ENCODE measurements around the gene C17orf113. TPM values are rescaled to one million over a fixed set of nuclear protein-coding genes. Genes with fewer than 3 reads are reported as not detected.

The C17orf113 gene
- total RNA-seq, 4 donors from 2014 or later: under 0.01 to 1.2 (median 0.67) TPM

GRCh38 chr17:42019509-42020404 lies 30.6 kb downstream of the C17orf113 start, which contains the start of gene NKIRAS2:
Gene NKIRAS2 (plus strand): TSS chr17:42020090. CDS start chr17:42021578, 1,488 bp downstream.
- Histone ChIP-seq H3K27ac (replicated peaks in 1 of 4) (peak within 1 kb of the TSS; percentile 81 to 87 (median 86)), H3K4me3 (peak within 1 kb of the TSS; percentile 71 to 86 (median 76)), H3K9me3 (no peaks in the 10 kb centered on the region), H3K4me1 (peaks cover 45 to 66% (median 56%) of the 10 kb centered on the region in 4 donors), H3K36me3 (peaks cover 19 to 31% (median 24%) of the 10 kb centered on the region in 4 donors), H3K27me3 (no peaks in the 10 kb centered on the region)
- intact Hi-C loops (cut with DNase I): loop anchor here (2.0 kb wide), 1 partner anchor 53 kb away; the partner anchor contains the start of gene CNP
- DNase-seq (ENCODE audit: extremely low spot score): peak; percentile 97
- 42% methylated on average over 8 of the region's 49 CpGs for WGBS
- TF ChIP-seq, protein P1, sequence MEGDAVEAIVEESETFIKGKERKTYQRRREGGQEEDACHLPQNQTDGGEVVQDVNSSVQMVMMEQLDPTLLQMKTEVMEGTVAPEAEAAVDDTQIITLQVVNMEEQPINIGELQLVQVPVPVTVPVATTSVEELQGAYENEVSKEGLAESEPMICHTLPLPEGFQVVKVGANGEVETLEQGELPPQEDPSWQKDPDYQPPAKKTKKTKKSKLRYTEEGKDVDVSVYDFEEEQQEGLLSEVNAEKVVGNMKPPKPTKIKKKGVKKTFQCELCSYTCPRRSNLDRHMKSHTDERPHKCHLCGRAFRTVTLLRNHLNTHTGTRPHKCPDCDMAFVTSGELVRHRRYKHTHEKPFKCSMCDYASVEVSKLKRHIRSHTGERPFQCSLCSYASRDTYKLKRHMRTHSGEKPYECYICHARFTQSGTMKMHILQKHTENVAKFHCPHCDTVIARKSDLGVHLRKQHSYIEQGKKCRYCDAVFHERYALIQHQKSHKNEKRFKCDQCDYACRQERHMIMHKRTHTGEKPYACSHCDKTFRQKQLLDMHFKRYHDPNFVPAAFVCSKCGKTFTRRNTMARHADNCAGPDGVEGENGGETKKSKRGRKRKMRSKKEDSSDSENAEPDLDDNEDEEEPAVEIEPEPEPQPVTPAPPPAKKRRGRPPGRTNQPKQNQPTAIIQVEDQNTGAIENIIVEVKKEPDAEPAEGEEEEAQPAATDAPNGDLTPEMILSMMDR (IDR thresholded peaks at IDR 0.05): peak; percentile 98 to 99 (median 99)
- peak; percentile 76 to 88 for TF ChIP-seq POLR2AphosphoS5 (IDR thresholded peaks at IDR 0.05)
- no peak for TF ChIP-seq EP300 (IDR thresholded peaks at IDR 0.05)
- TF ChIP-seq POLR2A (IDR thresholded peaks at IDR 0.05; ENCODE audit: low read depth): no peak

- Histone ChIP-seq H3K4me3 (peak overlapping the region in 1 of 4 donors; percentile 76), H3K4me1 (peaks cover 42 to 66% (median 56%) of the 10 kb centered on the region in 4 donors)
Observed at GRCh38 chr17:42018988-42019387, 31.4 kb downstream of the C17orf113 start.

GRCh38 chr17:42018339-42018738 lies 32.1 kb downstream of the C17orf113 start:
- intact Hi-C loops (cut with DNase I): loop anchor here (2.0 kb wide), 1 partner anchor 52 kb away; the partner anchor contains the start of gene CNP
- 27% methylated on average over 3 of the region's 3 CpGs for WGBS

More at GRCh38 chr17:42018988-42019387, 31.4 kb downstream of the C17orf113 start:
- no peak overlapping the region for H3K27ac ChIP-seq (replicated peaks in 1 of 4)
- 89% methylated on average over 4 of the region's 4 CpGs for WGBS
- H3K36me3 ChIP-seq: peaks cover 17 to 27% (median 21%) of the 10 kb centered on the region in 4 donors
- no peak for TF ChIP-seq EP300 (IDR thresholded peaks at IDR 0.05)
- TF ChIP-seq POLR2A (IDR thresholded peaks at IDR 0.05; ENCODE audit: low read depth): no peak
- TF ChIP-seq POLR2AphosphoS5 (IDR thresholded peaks at IDR 0.05): no peak
- intact Hi-C loops (cut with DNase I): loop anchor here (2.0 kb wide), 1 partner anchor 52 kb away; the partner anchor contains the start of gene CNP
- no peaks in the 10 kb centered on the region for H3K9me3 ChIP-seq
- no peaks in the 10 kb centered on the region for H3K27me3 ChIP-seq
- no peak for DNase-seq (ENCODE audit: extremely low spot score)

GRCh38 chr17:42017866-42018200 lies 32.6 kb downstream of the C17orf113 start:
- no peak for TF ChIP-seq POLR2A (IDR thresholded peaks at IDR 0.05; ENCODE audit: low read depth)
- TF ChIP-seq, protein P1 (IDR thresholded peaks at IDR 0.05): no peak
- no peak for TF ChIP-seq POLR2AphosphoS5 (IDR thresholded peaks at IDR 0.05)
- TF ChIP-seq EP300 (IDR thresholded peaks at IDR 0.05): no peak
- Histone ChIP-seq H3K4me3 (peak overlapping the region; percentile 65 to 95 (median 78)), H3K36me3 (peaks cover 8 to 15% (median 9%) of the 10 kb centered on the region in 4 donors), H3K27me3 (no peaks in the 10 kb centered on the region), H3K27ac (replicated peaks in 1 of 4) (peak overlapping the region; percentile 82 to 92 (median 90)), H3K4me1 (peaks cover 50 to 75% (median 66%) of the 10 kb centered on the region in 4 donors), H3K9me3 (no peaks in the 10 kb centered on the region)
- intact Hi-C loops (cut with DNase I): loop anchor here (2.0 kb wide), 1 partner anchor 51 kb away; the partner anchor contains the start of gene CNP
- WGBS: 11% methylated on average over 6 of the region's 11 CpGs
- no peak for DNase-seq (ENCODE audit: extremely low spot score)

More at GRCh38 chr17:42018339-42018738, 32.1 kb downstream of the C17orf113 start:
- H3K9me3 ChIP-seq: no peaks in the 10 kb centered on the region
- peaks cover 10 to 20% (median 14%) of the 10 kb centered on the region in 4 donors for H3K36me3 ChIP-seq
- DNase-seq (ENCODE audit: extremely low spot score): no peak
- peak overlapping the region; percentile 65 to 95 (median 78) for H3K4me3 ChIP-seq
- TF ChIP-seq POLR2A (IDR thresholded peaks at IDR 0.05; ENCODE audit: low read depth) (no peak), EP300 (IDR thresholded peaks at IDR 0.05) (no peak), POLR2AphosphoS5 (IDR thresholded peaks at IDR 0.05) (no peak)
- TF ChIP-seq, protein P1 (IDR thresholded peaks at IDR 0.05): no peak
- H3K27ac ChIP-seq (replicated peaks in 1 of 4): peak overlapping the region in 3 of 4 donors; percentile 82 to 92 (median 91)
- no peaks in the 10 kb centered on the region for H3K27me3 ChIP-seq
- H3K4me1 ChIP-seq: peaks cover 45 to 70% (median 61%) of the 10 kb centered on the region in 4 donors

Data from esophagus muscularis mucosa (tissue), 4 donors.